Epithelial cell of esophagus (primary cell): ENCODE results near the gene GCC1.

Experiments
- DNase-seq: peaks from one replicate; pipeline ENCODE4 v3.0.0; 2010; ENCODE audit warnings: low read depth
- H3K4me3 ChIP-seq: 2 replicates; pipeline ENCODE4 v1.5.1; 2011; ENCODE audit warnings: mild to moderate bottlenecking, low read length, control low read depth
- CTCF ChIP-seq: IDR thresholded peaks from 2 replicates; pipeline ENCODE4 v1.5.1; 2011; ENCODE audit warnings: low read depth, mild to moderate bottlenecking, low read length, control low read depth, inconsistent platforms; ENCODE audit not compliant: insufficient read depth; ENCODE audit errors: missing control alignments

GCC1 gene

GRCh38 chr7:127539116-127539515 lies 46.3 kb downstream of the GCC1 start:
- no peak for DNase-seq
- H3K4me3 ChIP-seq: no peak overlapping the region
- TF ChIP-seq CTCF: no peak

GRCh38 chr7:127536741-127537140 lies 48.7 kb downstream of the GCC1 start:
- peak; percentile 11 for DNase-seq
- no peak for TF ChIP-seq CTCF
- H3K4me3 ChIP-seq: peak overlapping the region; percentile 11

- DNase-seq: no peak
- no peak for TF ChIP-seq CTCF
- no peak overlapping the region for H3K4me3 ChIP-seq
These were observed 49.1 kb downstream of the GCC1 start for GRCh38 chr7:127536394-127536691.

- no peak overlapping the region for H3K4me3 ChIP-seq
- no peak for DNase-seq
- no peak for TF ChIP-seq CTCF
These were observed 49.6 kb downstream of the GCC1 start for GRCh38 chr7:127535546-127536393.

- no peak for TF ChIP-seq CTCF
- H3K4me3 ChIP-seq: no peak overlapping the region
- DNase-seq: no peak
These were observed 50.8 kb downstream of the GCC1 start for GRCh38 chr7:127534636-127535035.

GRCh38 chr7:127532736-127533135 lies 52.7 kb downstream of the GCC1 start:
- H3K4me3 ChIP-seq: no peak overlapping the region
- no peak for TF ChIP-seq CTCF
- DNase-seq: no peak

GRCh38 chr7:127532151-127532550 lies 53.2 kb downstream of the GCC1 start:
- no peak for DNase-seq
- no peak overlapping the region for H3K4me3 ChIP-seq
- TF ChIP-seq CTCF: no peak
